GM19397 (cell line): ENCODE data around the gene PRPH2.
"Not testable (repeated sequence)": the region's sequence is repeated elsewhere in the genome, so short reads cannot be mapped to it uniquely, and the experiment has no call there.

Experiments used
- ATAC-seq: cut with Tn5 transposase; IDR thresholded peaks from one replicate; pipeline ENCODE4 v1.9.1; 2021; ENCODE audit warnings: mild to moderate bottlenecking, moderate library complexity; ENCODE audit not compliant: unreplicated experiment

PRPH2 gene

GRCh38 chr6:42702200-42702599 lies 20.2 kb downstream of the PRPH2 start:
- no peak for ATAC-seq

GRCh38 chr6:42698217-42698616 lies 24.2 kb downstream of the PRPH2 start:
- ATAC-seq = no peak

- no peak for ATAC-seq
Measured at GRCh38 chr6:42697268-42697655, 25.1 kb downstream of the PRPH2 start.

- ATAC-seq = no peak
Measured at GRCh38 chr6:42696526-42697267, 25.7 kb downstream of the PRPH2 start.

GRCh38 chr6:42694586-42694985 lies 27.8 kb downstream of the PRPH2 start:
- no peak for ATAC-seq

GRCh38 chr6:42693725-42694323 lies 28.6 kb downstream of the PRPH2 start:
- no peak for ATAC-seq

- no peak for ATAC-seq
Measured at GRCh38 chr6:42692137-42692911, 30.1 kb downstream of the PRPH2 start.

- no peak for ATAC-seq
Measured at GRCh38 chr6:42690872-42691271, 31.5 kb downstream of the PRPH2 start.

GRCh38 chr6:42690151-42690702 lies 32.2 kb downstream of the PRPH2 start:
- ATAC-seq = no peak

- ATAC-seq = no peak
Measured at GRCh38 chr6:42689371-42689770, 33.0 kb downstream of the PRPH2 start.

GRCh38 chr6:42688281-42688680 lies 34.1 kb downstream of the PRPH2 start:
- no peak for ATAC-seq

GRCh38 chr6:42679358-42679757 lies 43.0 kb downstream of the PRPH2 start:
- ATAC-seq = no peak

GRCh38 chr6:42674780-42675179 lies 47.6 kb downstream of the PRPH2 start:
- ATAC-seq = no peak

GRCh38 chr6:42674368-42674767 lies 48.0 kb downstream of the PRPH2 start:
- not testable (repeated sequence) for ATAC-seq

GRCh38 chr6:42664718-42665117 lies 57.7 kb downstream of the PRPH2 start:
- ATAC-seq = no peak

GRCh38 chr6:42661540-42662153 lies 60.8 kb downstream of the PRPH2 start:
- ATAC-seq = no peak

- no peak for ATAC-seq
Measured at GRCh38 chr6:42659806-42660205, 62.6 kb downstream of the PRPH2 start.

GRCh38 chr6:42653851-42654250 lies 68.5 kb downstream of the PRPH2 start:
- ATAC-seq = no peak

- no peak for ATAC-seq
Measured at GRCh38 chr6:42652024-42652746, 70.2 kb downstream of the PRPH2 start.
